Limb (tissue), 2 donors: Measurements from ENCODE around the gene TMEM151A.
"Not testable (repeated sequence)": the region's sequence is repeated elsewhere in the genome, so short reads cannot be mapped to it uniquely, and the experiment has no call there.

Source experiments
- DNase-seq, 2 donors: peaks; one replicate each; pipeline ENCODE4 v3.0.0-alpha.2; 2016; ENCODE audit errors: extremely low spot score in 2 of 2

The TMEM151A gene

DNA sequence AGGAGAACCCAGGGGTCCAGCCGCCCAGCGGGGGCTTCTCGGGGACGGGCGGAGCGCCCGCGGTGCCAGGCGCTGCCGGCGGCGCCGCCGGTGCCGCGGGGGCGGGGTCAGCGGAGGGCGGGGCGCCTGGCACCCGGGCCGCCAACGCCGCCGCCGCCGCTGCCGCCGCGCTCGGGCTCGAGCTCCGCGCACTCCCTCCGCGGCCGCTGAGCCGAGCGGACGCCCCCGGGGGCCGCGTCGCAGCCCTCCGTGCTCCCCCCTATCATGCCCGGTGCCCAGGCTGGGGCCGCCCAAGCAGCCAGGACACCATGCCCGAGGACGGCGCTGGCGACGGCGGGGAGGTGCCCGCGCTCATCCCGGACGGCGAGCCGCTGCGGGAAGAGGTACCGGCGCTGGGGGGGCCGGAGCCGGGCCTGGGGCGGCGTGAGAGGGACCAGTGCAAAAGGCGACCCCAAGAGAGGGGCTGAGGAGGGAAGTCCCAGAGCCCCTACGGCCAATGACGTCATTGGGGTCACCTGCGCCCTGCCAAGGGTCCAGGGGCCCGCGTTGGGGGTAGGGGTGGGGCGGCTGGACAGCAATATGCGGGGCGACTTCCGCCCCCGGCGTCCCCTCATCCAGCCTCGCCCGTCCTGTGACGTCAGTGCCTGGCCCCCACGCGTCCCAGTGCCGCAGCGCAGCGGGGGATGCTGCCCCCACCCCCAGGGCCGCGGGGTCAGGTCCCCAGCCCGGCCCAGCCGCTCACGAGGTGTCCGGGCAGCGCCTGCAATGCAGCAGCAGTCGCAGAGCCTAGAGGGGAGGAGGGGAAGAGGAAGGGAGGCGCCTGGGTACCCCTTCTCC is at the start of gene TMEM151A:
TSS of gene TMEM151A (plus strand) at position 189 of the 837 bp plus-strand sequence. CDS start at position 309, 120 bp downstream.
- DNase-seq: no peak

DNA sequence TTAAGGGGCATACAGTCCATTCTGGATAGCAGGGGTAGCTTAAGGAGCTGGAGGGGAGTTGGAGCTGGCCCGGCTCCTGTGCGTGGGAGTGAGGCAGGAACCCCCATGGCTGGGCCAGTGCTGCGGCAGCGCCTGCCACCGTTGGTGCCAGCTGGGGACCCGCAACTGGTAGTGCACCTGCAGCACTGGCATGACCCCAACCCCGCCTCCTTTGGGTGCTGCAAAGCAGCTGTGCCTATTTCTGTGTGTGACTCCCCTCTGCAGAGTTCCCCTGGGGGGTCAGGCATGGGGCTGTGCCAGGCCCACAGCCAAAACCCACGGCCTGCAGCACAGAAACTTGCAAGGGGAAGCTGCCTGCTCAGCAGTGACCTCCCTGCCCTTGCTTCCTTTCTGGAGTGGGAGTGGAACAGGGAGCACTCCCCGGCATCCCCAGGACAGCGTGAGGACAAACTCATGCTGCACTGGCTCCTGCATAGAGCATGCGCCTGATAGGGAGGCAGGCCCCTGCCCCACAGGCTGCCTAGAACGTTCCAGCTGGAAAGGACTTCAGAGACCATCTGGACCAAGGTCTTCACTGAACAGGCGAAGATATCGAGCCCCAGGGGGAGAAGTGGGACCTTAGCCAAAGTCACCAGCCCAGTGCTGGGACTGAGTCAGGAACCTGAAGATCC is 49.5 kb upstream of the TMEM151A start:
- DNase-seq: no peak

GRCh38 chr11:66243782-66244535 is 47.7 kb upstream of the TMEM151A start:
- no peak for DNase-seq

DNA sequence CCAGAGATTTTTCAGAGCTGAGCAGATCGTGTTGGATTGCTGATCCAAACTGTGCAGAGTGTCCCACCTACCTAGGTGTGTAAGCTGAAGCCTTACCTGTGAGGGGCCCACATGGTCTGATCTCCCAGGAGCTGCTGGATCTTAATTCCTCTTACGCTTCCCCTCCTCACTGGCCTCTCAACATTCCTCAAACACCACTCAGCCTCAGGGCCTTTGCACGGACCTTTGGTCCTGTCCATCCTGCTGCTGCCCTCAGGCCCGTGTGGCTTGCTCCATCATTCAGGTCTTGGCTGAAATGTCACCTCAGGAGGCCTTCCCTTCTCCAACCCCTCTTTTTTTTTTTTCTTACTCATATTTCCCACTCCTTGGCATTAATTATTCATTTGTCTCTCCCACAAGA is 44.4 kb upstream of the TMEM151A start:
- DNase-seq: no peak

- DNase-seq: no peak
Observed at GRCh38 chr11:66247801-66248200, 43.9 kb upstream of the TMEM151A start.

- no peak for DNase-seq
Observed at GRCh38 chr11:66248903-66249302, 42.8 kb upstream of the TMEM151A start.

DNA sequence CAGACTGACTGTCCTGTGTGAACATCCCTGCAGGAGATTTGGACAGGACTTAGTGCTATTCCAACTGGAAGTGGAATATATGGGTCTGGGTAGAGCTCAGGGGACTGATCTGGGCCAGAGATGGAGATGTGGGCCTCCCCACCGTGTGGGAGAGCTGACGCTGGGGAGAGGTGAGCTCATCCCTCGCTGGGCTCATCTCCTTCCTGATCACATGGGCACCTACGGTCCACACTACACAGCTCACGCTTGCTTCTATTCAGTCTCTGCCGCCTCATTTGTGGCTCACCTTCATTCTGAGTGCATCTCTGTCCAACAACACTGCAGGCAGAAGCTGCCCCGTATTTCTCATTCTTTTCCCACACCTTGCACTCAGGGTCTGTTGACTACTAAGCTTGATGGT is 39.9 kb upstream of the TMEM151A start:
- no peak for DNase-seq

DNA sequence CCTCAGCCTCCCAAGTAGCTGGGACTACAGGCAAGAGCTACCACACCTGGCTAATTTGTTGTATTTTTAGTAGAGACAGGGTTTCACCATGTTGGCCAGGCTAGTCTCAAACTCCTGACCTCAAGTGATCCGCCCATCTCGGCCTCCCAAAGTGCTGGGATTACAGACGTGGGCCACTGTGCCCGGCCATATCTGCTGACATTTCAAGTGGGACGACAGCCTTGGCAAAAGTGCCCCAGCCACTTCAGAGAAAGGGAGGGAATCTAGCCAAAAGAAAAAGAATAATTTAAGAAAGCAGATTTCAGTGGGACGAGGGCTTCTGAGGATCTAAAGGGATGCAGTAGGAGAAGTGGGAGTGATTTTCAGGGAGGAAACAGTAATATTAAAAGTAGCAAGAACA is 38.6 kb upstream of the TMEM151A start:
- DNase-seq: not testable (repeated sequence)

GRCh38 chr11:66258473-66258893 is 33.2 kb upstream of the TMEM151A start:
- DNase-seq: no peak

GRCh38 chr11:66259225-66259624 is 32.5 kb upstream of the TMEM151A start:
- DNase-seq: no peak

GRCh38 chr11:66259956-66260355 is 31.7 kb upstream of the TMEM151A start:
- no peak for DNase-seq

DNA sequence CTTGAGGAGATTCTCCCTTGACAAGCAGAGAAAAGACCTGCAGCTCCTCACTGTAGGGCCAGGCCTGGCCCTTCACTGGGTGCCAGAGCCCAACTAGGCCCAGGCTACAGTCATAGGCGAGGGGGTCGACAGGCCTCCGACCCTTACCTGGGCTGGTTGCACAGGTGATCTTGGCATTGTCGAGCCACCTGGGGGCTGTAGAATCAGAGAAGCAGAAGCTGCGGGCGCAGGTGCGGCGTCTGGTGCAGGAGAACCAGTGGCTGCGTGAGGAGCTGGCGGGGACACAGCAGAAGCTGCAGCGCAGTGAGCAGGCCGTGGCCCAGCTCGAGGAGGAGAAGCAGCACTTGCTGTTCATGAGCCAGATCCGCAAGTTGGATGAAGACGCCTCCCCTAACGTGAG is 30.1 kb upstream of the TMEM151A start:
- DNase-seq: no peak

- no peak for DNase-seq
Observed at GRCh38 chr11:66262191-66262590, 29.5 kb upstream of the TMEM151A start.

DNA sequence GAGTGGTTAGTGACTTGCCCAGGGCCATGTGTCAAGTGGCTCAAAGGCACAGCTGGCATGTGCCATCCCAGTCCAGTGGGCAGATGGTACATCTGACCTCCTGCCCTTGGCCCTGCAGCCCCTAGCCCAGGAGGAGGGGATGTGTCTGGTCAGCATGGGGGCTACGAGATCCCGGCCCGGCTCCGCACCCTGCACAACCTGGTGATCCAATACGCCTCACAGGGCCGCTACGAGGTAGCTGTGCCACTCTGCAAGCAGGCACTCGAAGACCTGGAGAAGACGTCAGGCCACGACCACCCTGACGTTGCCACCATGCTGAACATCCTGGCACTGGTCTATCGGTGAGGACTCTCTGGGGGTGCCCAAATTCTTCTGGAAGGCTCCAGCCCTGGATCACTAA is 29.0 kb upstream of the TMEM151A start:
- no peak for DNase-seq

- no peak for DNase-seq
Observed at GRCh38 chr11:66263231-66263630, 28.5 kb upstream of the TMEM151A start.

DNA sequence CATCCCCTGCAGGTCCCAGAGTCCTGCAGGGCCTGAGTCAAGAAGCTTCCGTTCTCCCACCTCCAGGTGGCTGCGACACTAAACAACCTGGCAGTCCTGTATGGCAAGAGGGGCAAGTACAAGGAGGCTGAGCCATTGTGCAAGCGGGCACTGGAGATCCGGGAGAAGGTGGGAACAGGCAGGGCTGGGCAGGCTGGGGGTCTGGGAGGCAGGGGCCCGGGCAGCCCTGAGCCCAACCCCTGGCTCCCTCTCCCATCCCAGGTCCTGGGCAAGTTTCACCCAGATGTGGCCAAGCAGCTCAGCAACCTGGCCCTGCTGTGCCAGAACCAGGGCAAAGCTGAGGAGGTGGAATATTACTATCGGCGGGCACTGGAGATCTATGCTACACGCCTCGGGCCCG is 27.9 kb upstream of the TMEM151A start:
- no peak for DNase-seq

DNA sequence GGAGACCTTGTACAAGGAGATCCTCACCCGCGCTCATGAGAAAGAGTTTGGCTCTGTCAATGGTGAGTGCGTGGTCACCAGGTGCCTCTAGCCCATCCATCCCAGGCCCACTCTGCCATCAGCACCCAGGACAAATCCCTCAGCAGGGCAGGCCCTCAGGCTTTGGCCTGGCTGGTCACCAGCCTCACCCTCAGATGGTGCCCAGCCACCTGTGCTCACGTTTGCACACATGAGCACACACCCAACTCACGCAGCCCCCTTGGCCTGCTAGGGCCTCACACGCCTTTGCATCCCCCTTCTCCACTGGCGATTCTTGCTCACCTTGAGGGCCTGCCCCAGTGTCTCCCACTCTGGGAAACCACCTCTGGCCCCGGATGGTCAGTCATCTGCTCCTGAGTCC is 27.3 kb upstream of the TMEM151A start:
- DNase-seq: no peak

DNA sequence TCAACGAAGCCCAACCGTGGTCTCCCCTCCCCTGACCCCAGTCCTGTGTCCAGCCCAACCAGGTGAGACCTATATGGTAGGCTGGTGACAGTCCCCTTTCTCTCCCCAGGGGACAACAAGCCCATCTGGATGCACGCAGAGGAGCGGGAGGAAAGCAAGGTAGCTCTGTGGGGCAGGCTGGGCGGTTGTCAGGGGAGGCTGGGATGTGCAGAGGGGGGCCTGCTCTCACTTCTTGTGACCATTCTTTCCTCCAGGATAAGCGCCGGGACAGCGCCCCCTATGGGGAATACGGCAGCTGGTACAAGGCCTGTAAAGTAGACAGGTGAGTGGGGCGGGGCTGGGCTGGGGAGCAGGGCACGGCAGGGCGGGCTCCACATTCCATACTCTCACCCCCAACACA is 26.8 kb upstream of the TMEM151A start:
- DNase-seq: no peak

DNA sequence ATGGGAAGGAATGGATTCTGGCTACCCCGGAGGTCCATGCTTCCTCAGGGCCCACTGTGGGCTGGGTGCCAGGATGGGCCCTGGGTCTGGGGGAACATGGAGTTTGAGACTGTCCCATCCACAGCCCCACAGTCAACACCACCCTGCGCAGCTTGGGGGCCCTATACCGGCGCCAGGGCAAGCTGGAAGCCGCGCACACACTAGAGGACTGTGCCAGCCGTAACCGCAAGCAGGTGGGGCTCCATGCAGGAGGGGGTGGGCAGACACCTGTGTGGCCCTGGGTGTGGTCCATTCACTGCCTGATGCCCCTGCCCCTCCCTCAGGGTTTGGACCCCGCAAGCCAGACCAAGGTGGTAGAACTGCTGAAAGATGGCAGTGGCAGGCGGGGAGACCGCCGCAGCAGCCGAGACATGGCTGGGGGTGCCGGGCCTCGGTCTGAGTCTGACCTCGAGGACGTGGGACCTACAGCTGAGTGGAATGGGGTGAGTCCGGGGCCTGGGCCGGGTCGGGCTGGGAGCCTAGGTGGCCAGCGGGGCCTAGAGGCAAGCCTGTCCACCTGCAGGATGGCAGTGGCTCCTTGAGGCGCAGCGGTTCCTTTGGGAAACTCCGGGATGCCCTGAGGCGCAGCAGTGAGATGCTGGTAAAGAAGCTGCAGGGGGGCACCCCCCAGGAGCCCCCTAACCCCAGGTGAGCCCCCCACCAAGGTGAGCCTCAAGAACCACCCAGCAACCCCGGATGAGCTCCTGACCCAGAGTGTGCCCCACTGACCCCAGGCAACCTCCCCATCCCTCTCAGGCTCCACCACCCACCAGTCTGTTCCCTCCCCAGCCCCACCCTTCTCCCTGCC is 25.9 kb upstream of the TMEM151A start:
- DNase-seq: no peak

GRCh38 chr11:66266378-66267038 is 25.2 kb upstream of the TMEM151A start:
- DNase-seq: no peak

- no peak for DNase-seq
Observed at GRCh38 chr11:66267039-66267378, 24.7 kb upstream of the TMEM151A start.
